ENCODE results near the gene ATP2A3.

The ATP2A3 gene

GRCh38 chr17:3981455-3981854 is 17.2 kb upstream of the ATP2A3 start:
- H3K4me1 ChIP-seq (ENCODE audit: insufficient read depth, low read length, severe bottlenecking) = peaks cover 7% of the 10 kb centered on the region
- H3K36me3 ChIP-seq (ENCODE audit: insufficient read depth, low read length) = no peaks in the 10 kb centered on the region
- no peaks in the 10 kb centered on the region for H3K9me3 ChIP-seq (ENCODE audit: low read length)
- H3F3A ChIP-seq (ENCODE audit: insufficient read depth, low read length) = no peaks in the 10 kb centered on the region
- no peaks in the 10 kb centered on the region for H3K79me2 ChIP-seq (ENCODE audit: insufficient read depth, low read length)
- H3K9me2 ChIP-seq (ENCODE audit: low read depth, low read length) = no peaks in the 10 kb centered on the region
- H3K27ac ChIP-seq (ENCODE audit: low read depth, low read length, poor library complexity, severe bottlenecking) = no peak overlapping the region
- no peaks in the 10 kb centered on the region for H3K27me3 ChIP-seq (ENCODE audit: insufficient read depth, low read length)
- H3K4me3 ChIP-seq (ENCODE audit: low read depth, low read length, poor library complexity, severe bottlenecking) = no peak overlapping the region
- no peaks in the 10 kb centered on the region for H4K20me1 ChIP-seq (ENCODE audit: insufficient read depth, low read length)
- H3K4me2 ChIP-seq (ENCODE audit: low read length) = no peak overlapping the region
- TF ChIP-seq CTCF (IDR thresholded peaks at IDR 0.05; ENCODE audit: low read length) (no peak), EZH2 (IDR thresholded peaks at IDR 0.05; ENCODE audit: borderline replicate concordance, low read length) (no peak)
- no peak overlapping the region for H2AFZ ChIP-seq (ENCODE audit: low read length)
- no peak overlapping the region for H3K9ac ChIP-seq (ENCODE audit: low read length)

- H3K9me3 ChIP-seq (ENCODE audit: low read length) = no peaks in the 10 kb centered on the region
- H3K36me3 ChIP-seq (ENCODE audit: insufficient read depth, low read length) = no peaks in the 10 kb centered on the region
- H3F3A ChIP-seq (ENCODE audit: insufficient read depth, low read length) = no peaks in the 10 kb centered on the region
- H2AFZ ChIP-seq (ENCODE audit: low read length) = no peak overlapping the region
- H3K4me1 ChIP-seq (ENCODE audit: insufficient read depth, low read length, severe bottlenecking) = no peaks in the 10 kb centered on the region
- H3K4me3 ChIP-seq (ENCODE audit: low read depth, low read length, poor library complexity, severe bottlenecking) = no peak overlapping the region
- H3K79me2 ChIP-seq (ENCODE audit: insufficient read depth, low read length) = no peaks in the 10 kb centered on the region
- no peaks in the 10 kb centered on the region for H4K20me1 ChIP-seq (ENCODE audit: insufficient read depth, low read length)
- H3K9ac ChIP-seq (ENCODE audit: low read length) = no peak overlapping the region
- TF ChIP-seq EZH2 (IDR thresholded peaks at IDR 0.05; ENCODE audit: borderline replicate concordance, low read length) (no peak), CTCF (IDR thresholded peaks at IDR 0.05; ENCODE audit: low read length) (no peak)
- H3K27ac ChIP-seq (ENCODE audit: low read depth, low read length, poor library complexity, severe bottlenecking) = no peak overlapping the region
- H3K27me3 ChIP-seq (ENCODE audit: insufficient read depth, low read length) = no peaks in the 10 kb centered on the region
- no peak overlapping the region for H3K4me2 ChIP-seq (ENCODE audit: low read length)
- no peaks in the 10 kb centered on the region for H3K9me2 ChIP-seq (ENCODE audit: low read depth, low read length)
These were observed 16.3 kb upstream of the ATP2A3 start for GRCh38 chr17:3980381-3981014.

- H2AFZ ChIP-seq (ENCODE audit: low read length) = no peak overlapping the region
These were observed 15.0 kb upstream of the ATP2A3 start for GRCh38 chr17:3979290-3979611.

More at GRCh38 chr17:3979290-3979611, 15.0 kb upstream of the ATP2A3 start:
- Histone ChIP-seq H3K79me2 (ENCODE audit: insufficient read depth, low read length) (no peaks in the 10 kb centered on the region), H3K4me1 (ENCODE audit: insufficient read depth, low read length, severe bottlenecking) (no peaks in the 10 kb centered on the region), H3K4me2 (ENCODE audit: low read length) (no peak overlapping the region), H3K9ac (ENCODE audit: low read length) (no peak overlapping the region), H4K20me1 (ENCODE audit: insufficient read depth, low read length) (no peaks in the 10 kb centered on the region), H3K27ac (ENCODE audit: low read depth, low read length, poor library complexity, severe bottlenecking) (no peak overlapping the region), H3K9me2 (ENCODE audit: low read depth, low read length) (no peaks in the 10 kb centered on the region), H3K36me3 (ENCODE audit: insufficient read depth, low read length) (no peaks in the 10 kb centered on the region; the same call in 1 of the 2 replicates), H3K9me3 (ENCODE audit: low read length) (peaks cover 3% of the 10 kb centered on the region; the same call in 1 of the 2 replicates), H3F3A (ENCODE audit: insufficient read depth, low read length) (no peaks in the 10 kb centered on the region), H3K4me3 (ENCODE audit: low read depth, low read length, poor library complexity, severe bottlenecking) (no peak overlapping the region), H3K27me3 (ENCODE audit: insufficient read depth, low read length) (no peaks in the 10 kb centered on the region; the same call in 1 of the 2 replicates)
- TF ChIP-seq EZH2 (IDR thresholded peaks at IDR 0.05; ENCODE audit: borderline replicate concordance, low read length) = no peak

All from OCI-LY1 (cell line).